ENCODE results near the gene NUP107.
"Not testable (repeated sequence)": the region's sequence is repeated elsewhere in the genome, so short reads cannot be mapped to it uniquely, and the experiment has no call there.

The NUP107 gene

GRCh38 chr12:68686595-68687521 is at the start of gene NUP107:
Gene NUP107, plus strand, starts transcription at chr12:68686978. Its CDS starts 88 bp downstream, at chr12:68687066.
- DNase-seq, result peak; percentile 96 to 98

GRCh38 chr12:68637439-68637838 is 49.3 kb upstream of the NUP107 start:
- not testable (repeated sequence) for DNase-seq

- DNase-seq, result no peak
Measured at GRCh38 chr12:68638171-68638570, 48.6 kb upstream of the NUP107 start.

- no peak for DNase-seq
Measured at GRCh38 chr12:68638721-68639395, 47.9 kb upstream of the NUP107 start.

GRCh38 chr12:68639396-68639767 is 47.4 kb upstream of the NUP107 start:
- no peak for DNase-seq

GRCh38 chr12:68641138-68641537 is 45.6 kb upstream of the NUP107 start:
- DNase-seq, result peak; percentile 29 to 31

GRCh38 chr12:68646484-68646883 is 40.3 kb upstream of the NUP107 start:
- DNase-seq, result no peak

GRCh38 chr12:68647507-68647906 is 39.3 kb upstream of the NUP107 start:
- no peak for DNase-seq

- no peak for DNase-seq
Measured at GRCh38 chr12:68648179-68648578, 38.6 kb upstream of the NUP107 start.

GRCh38 chr12:68665016-68665569 is 21.7 kb upstream of the NUP107 start:
- no peak for DNase-seq

- no peak for DNase-seq
Measured at GRCh38 chr12:68667291-68667690, 19.5 kb upstream of the NUP107 start.

- no peak for DNase-seq
Measured at GRCh38 chr12:68667896-68668295, 18.9 kb upstream of the NUP107 start.

- DNase-seq, result no peak
Measured at GRCh38 chr12:68671179-68671578, 15.6 kb upstream of the NUP107 start.

- DNase-seq, result peak in 1 of 2 donors; percentile 17
Measured at GRCh38 chr12:68673788-68674187, 13.0 kb upstream of the NUP107 start.

GRCh38 chr12:68674376-68674775 is 12.4 kb upstream of the NUP107 start:
- no peak for DNase-seq

- DNase-seq, result peak; percentile 53 to 57
Measured at GRCh38 chr12:68675101-68675842, 11.5 kb upstream of the NUP107 start.

- not testable (repeated sequence) for DNase-seq
Measured at GRCh38 chr12:68676854-68677253, 9.9 kb upstream of the NUP107 start.

- DNase-seq, result no peak
Measured at GRCh38 chr12:68686262-68686594, 550 bp upstream of the NUP107 start.

GRCh38 chr12:68695454-68695853 is 8.7 kb downstream of the NUP107 start:
- DNase-seq, result no peak

- DNase-seq, result no peak
Measured at GRCh38 chr12:68699486-68699885, 12.7 kb downstream of the NUP107 start.

- DNase-seq, result no peak
Measured at GRCh38 chr12:68727776-68728175, 41.0 kb downstream of the NUP107 start.

- no peak for DNase-seq
Measured at GRCh38 chr12:68733661-68734071, 46.9 kb downstream of the NUP107 start.

- DNase-seq, result no peak
Measured at GRCh38 chr12:68739891-68740290, 53.1 kb downstream of the NUP107 start.
